Hepatocyte (in vitro differentiated cells): ENCODE data around the gene GJD4. TPM values are rescaled to one million over a fixed set of nuclear protein-coding genes. Genes with fewer than 3 reads are reported as not detected.

ENCODE experiments used
- DNase-seq: peaks from one replicate; pipeline ENCODE4 v3.0.0-alpha.2; 2016; ENCODE audit warnings: low spot score
- H2AFZ ChIP-seq: fragments of 200-600 bp; sonication (generic); 2 replicates; pipeline ENCODE4 v1.6.0; 2016; ENCODE audit warnings: antibody characterized with exemption, mild to moderate bottlenecking
- H3K27ac ChIP-seq: fragments of 200-600 bp; sonication (generic); 2 replicates; pipeline ENCODE4 v1.5.1; 2016; ENCODE audit warnings: mild to moderate bottlenecking
- H3K27me3 ChIP-seq: fragments of 200-600 bp; sonication (generic); 2 replicates; pipeline ENCODE4 v1.6.1; 2016
- H3K36me3 ChIP-seq: fragments of 200-600 bp; sonication (generic); replicated peaks from 2 replicates; pipeline ENCODE4 v1.5.1; 2016; ENCODE audit warnings: low read depth; ENCODE audit not compliant: insufficient read depth
- H3K4me1 ChIP-seq: fragments of 200-600 bp; sonication (generic); 2 replicates; pipeline ENCODE4 v1.5.1; 2016; ENCODE audit warnings: mild to moderate bottlenecking, moderate library complexity; ENCODE audit not compliant: insufficient read depth
- H3K4me2 ChIP-seq: fragments of 200-600 bp; sonication (generic); 2 replicates; pipeline ENCODE4 v1.6.0; 2016
- H3K4me3 ChIP-seq: fragments of 200-600 bp; sonication (generic); 2 replicates; pipeline ENCODE4 v1.5.1; 2016; ENCODE audit warnings: mild to moderate bottlenecking
- H3K79me2 ChIP-seq: fragments of 200-600 bp; sonication (generic); 2 replicates; pipeline ENCODE4 v1.6.0; 2017; ENCODE audit warnings: mild to moderate bottlenecking
- H3K9me2 ChIP-seq: fragments of 200-600 bp; sonication (generic); replicated peaks from 2 replicates; pipeline ENCODE4 v1.6.0; 2017; ENCODE audit warnings: mild to moderate bottlenecking; ENCODE audit not compliant: insufficient read depth
- H3K9me3 ChIP-seq: fragments of 200-600 bp; sonication (generic); 2 replicates; pipeline ENCODE4 v1.5.1; 2016; ENCODE audit warnings: low read depth, mild to moderate bottlenecking
- H4K20me1 ChIP-seq: fragments of 200-600 bp; sonication (generic); 2 replicates; pipeline ENCODE4 v1.6.0; 2016; ENCODE audit warnings: mild to moderate bottlenecking; ENCODE audit not compliant: insufficient read depth, poor library complexity, severe bottlenecking
- EZH2 ChIP-seq: fragments of 200-600 bp; sonication (generic); IDR thresholded peaks from 2 replicates; pipeline ENCODE4 v1.6.1; 2016; ENCODE audit warnings: antibody characterized with exemption, mild to moderate bottlenecking, borderline replicate concordance
- EZH2phosphoT487 ChIP-seq: fragments of 200-600 bp; sonication (generic); IDR thresholded peaks from one replicate; pipeline ENCODE4 v1.6.1; 2018; ENCODE audit warnings: antibody characterized with exemption, mild to moderate bottlenecking, low read depth, moderate library complexity; ENCODE audit not compliant: unreplicated experiment, severe bottlenecking
- WGBS: methylation state at CpG from one replicate; pipeline ENCODE4 v1.1.6; 2016; ENCODE audit warnings: low lambda C conversion rate; ENCODE audit errors: missing lambda C conversion rate; 5-methylcytosine and 5-hydroxymethylcytosine counted together
- polyA plus RNA-seq: library from polyadenylated mRNA; unstranded; fragments of >200 nt; fragmentation: Nextera tagmentation; extraction: Ambion mirVana; gene quantifications from 2 replicates; pipeline ENCODE4 v1.2.1, GENCODE V29; 2016
- total RNA-seq: library from RNA; depleted of rRNA; stranded (reverse); fragments of >200 nt; gene quantifications from 2 replicates; pipeline ENCODE4 v1.2.3, GENCODE V29; 2014
- TF ChIP-seq, protein P1 (sequence below): fragments of 200-600 bp; sonication (generic); IDR thresholded peaks from 2 replicates; pipeline ENCODE4 v1.5.1; 2016; ENCODE audit warnings: antibody characterized with exemption, mild to moderate bottlenecking; ENCODE audit not compliant: poor library complexity

GJD4 gene
- total and polyA plus RNA-seq, 2 experiments from 2014 or later, result 0.17 TPM; not detected in 1

DNA sequence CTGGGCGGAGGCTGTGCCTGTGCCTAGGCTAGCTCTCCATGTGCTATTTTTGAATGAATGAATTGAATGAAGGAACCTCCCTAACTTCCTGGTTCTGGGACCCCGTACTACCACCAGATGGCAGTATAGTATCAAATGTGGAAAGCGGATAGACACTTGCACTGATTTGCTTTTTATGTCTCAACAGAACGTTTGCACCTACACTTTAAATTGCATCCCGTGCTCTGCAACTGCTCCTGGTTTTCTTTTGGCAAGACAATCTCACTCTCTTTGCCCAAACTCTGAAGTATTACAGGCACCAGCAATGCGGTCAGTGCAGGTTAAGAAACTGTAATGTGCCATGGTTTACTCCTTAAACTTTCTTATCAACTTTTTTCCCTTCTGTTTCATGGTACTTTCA, 30.4 kb downstream of the GJD4 start:
- Histone ChIP-seq H3K36me3 (no peaks in the 10 kb centered on the region), H3K27ac (no peak overlapping the region), H3K4me1 (peaks cover 19% of the 10 kb centered on the region), H3K9me2 (no peaks in the 10 kb centered on the region), H3K27me3 (peaks cover 22% of the 10 kb centered on the region), H4K20me1 (peaks cover 2% of the 10 kb centered on the region), H3K4me3 (no peak overlapping the region), H3K4me2 (peak overlapping the region; percentile 49), H2AFZ (no peak overlapping the region), H3K9me3 (no peaks in the 10 kb centered on the region), H3K79me2 (no peaks in the 10 kb centered on the region)
- TF ChIP-seq, protein P1, sequence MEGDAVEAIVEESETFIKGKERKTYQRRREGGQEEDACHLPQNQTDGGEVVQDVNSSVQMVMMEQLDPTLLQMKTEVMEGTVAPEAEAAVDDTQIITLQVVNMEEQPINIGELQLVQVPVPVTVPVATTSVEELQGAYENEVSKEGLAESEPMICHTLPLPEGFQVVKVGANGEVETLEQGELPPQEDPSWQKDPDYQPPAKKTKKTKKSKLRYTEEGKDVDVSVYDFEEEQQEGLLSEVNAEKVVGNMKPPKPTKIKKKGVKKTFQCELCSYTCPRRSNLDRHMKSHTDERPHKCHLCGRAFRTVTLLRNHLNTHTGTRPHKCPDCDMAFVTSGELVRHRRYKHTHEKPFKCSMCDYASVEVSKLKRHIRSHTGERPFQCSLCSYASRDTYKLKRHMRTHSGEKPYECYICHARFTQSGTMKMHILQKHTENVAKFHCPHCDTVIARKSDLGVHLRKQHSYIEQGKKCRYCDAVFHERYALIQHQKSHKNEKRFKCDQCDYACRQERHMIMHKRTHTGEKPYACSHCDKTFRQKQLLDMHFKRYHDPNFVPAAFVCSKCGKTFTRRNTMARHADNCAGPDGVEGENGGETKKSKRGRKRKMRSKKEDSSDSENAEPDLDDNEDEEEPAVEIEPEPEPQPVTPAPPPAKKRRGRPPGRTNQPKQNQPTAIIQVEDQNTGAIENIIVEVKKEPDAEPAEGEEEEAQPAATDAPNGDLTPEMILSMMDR, result peak; percentile 94
- no peak for TF ChIP-seq EZH2phosphoT487
- peak; percentile 83 for DNase-seq
- WGBS, result 12% methylated on average over 6 of the region's 6 CpGs

DNA sequence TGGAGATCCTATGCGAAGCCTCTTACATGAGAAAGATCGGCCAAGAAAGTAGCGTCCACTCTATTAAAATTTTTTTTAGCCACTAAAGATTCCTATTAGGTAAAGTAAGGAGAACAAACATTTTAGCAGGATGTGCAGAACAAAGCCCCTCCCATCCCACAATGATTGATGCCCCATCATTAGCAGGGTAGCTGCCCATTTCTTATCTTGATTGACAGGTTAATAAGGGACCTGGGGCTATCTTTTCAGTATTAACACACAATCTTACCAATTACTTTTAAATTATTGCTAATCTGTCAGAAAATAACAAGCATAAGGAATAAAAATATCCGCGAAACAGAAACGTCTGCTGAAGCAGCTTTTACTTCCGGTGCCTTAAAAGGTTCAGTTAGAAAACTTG, 31.8 kb downstream of the GJD4 start:
- WGBS, result 38% methylated on average over 7 of the region's 7 CpGs
- Histone ChIP-seq H3K9me2 (no peaks in the 10 kb centered on the region), H3K4me2 (peak overlapping the region; percentile 98), H3K36me3 (no peaks in the 10 kb centered on the region), H3K4me1 (peaks cover 21% of the 10 kb centered on the region), H3K27me3 (peaks cover 22% of the 10 kb centered on the region), H3K9me3 (no peaks in the 10 kb centered on the region), H3K27ac (no peak overlapping the region), H4K20me1 (peaks cover 2% of the 10 kb centered on the region), H3K4me3 (no peak overlapping the region), H3K79me2 (no peaks in the 10 kb centered on the region), H2AFZ (peak overlapping the region; percentile 7)
- DNase-seq, result no peak
- TF ChIP-seq EZH2 (no peak), EZH2phosphoT487 (no peak)
- TF ChIP-seq, protein P1, result no peak

DNA sequence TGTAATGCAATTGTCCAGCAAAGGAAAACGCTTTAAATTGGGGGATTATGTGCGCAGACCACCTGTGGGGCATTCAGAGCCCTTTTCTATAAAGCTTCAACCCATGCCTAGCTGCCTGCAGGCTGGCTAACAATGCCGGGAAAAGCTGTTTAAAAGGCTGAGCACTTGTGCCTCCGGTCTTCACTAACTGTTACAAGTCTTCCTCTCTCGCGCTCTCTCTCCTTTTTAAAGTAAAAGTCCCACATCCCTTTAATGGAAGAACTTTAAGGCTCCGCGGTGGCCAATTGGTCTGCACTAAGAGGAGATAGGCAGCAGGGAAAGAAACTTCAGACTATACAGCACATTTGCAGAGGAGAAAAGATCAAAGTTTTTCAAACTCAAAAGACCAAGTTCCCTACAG, 32.3 kb downstream of the GJD4 start:
- Histone ChIP-seq H3K4me1 (peaks cover 21% of the 10 kb centered on the region), H3K4me2 (peak overlapping the region; percentile 98), H2AFZ (peak overlapping the region; percentile 7), H3K27ac (no peak overlapping the region), H3K36me3 (no peaks in the 10 kb centered on the region), H3K27me3 (peaks cover 22% of the 10 kb centered on the region), H3K4me3 (no peak overlapping the region), H3K9me2 (no peaks in the 10 kb centered on the region), H3K79me2 (no peaks in the 10 kb centered on the region), H3K9me3 (no peaks in the 10 kb centered on the region), H4K20me1 (peaks cover 2% of the 10 kb centered on the region)
- TF ChIP-seq EZH2phosphoT487 (no peak), EZH2 (no peak)
- TF ChIP-seq, protein P1, result no peak
- DNase-seq, result no peak
- 15% methylated on average over 8 of the region's 8 CpGs for WGBS

DNA sequence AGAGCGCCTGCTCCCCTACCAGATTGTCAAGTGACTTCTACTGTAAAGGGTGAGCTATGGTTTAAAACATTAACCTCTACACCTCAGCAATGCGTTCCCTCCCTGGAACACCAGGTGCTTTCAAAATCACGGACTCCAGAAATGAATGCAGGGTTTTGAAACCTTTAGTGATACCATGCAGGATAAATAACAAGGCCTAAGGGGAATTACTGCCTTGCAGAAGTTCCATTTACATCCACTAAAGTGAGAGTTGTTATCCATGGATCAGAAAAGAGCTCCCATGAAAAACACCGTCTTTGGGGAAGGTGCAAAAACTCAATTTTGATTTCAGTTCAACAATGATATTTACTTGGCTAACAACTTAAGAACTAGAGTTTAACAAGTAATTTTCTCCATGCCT, 33.0 kb downstream of the GJD4 start:
- Histone ChIP-seq H3K27ac (no peak overlapping the region), H3K36me3 (no peaks in the 10 kb centered on the region), H3K79me2 (no peaks in the 10 kb centered on the region), H2AFZ (no peak overlapping the region), H3K27me3 (peaks cover 22% of the 10 kb centered on the region), H3K4me2 (peak overlapping the region; percentile 98), H3K9me2 (no peaks in the 10 kb centered on the region), H3K4me1 (peaks cover 21% of the 10 kb centered on the region), H4K20me1 (peaks cover 2% of the 10 kb centered on the region), H3K4me3 (no peak overlapping the region), H3K9me3 (no peaks in the 10 kb centered on the region)
- 49% methylated on average over 4 of the region's 4 CpGs for WGBS
- DNase-seq, result no peak
- TF ChIP-seq, protein P1, result no peak
- TF ChIP-seq EZH2phosphoT487 (no peak), EZH2 (no peak)
